Breast epithelium (tissue), 4 donors: ENCODE data around the gene FITM1. TPM values are rescaled to one million over a fixed set of nuclear protein-coding genes. Genes with fewer than 3 reads are reported as not detected.
A peak's percentile ranks its signal among the peaks of the same experiment; 100 is the strongest.

ENCODE experiments used
- DNase-seq, 2 donors: peaks; one replicate each; pipeline ENCODE4 v3.0.0-alpha.2; 2019; ENCODE audit warnings: low spot score in 2 of 2
- H3K27ac ChIP-seq, 2 donors: fragments of 200-600 bp; sonication (generic) in 1 of 2; one replicate each; pipeline ENCODE4 v1.5.1; 2016 to 2019; ENCODE audit warnings: mild to moderate bottlenecking in 1 of 2
- H3K27me3 ChIP-seq, 2 donors: fragments of 200-600 bp; sonication (generic) in 1 of 2; one replicate each; pipeline versions ENCODE4 v1.5.1 to v1.6.0; 2017 to 2019; ENCODE audit warnings: control low read depth in 1 of 2, mild to moderate bottlenecking in 1 of 2
- H3K36me3 ChIP-seq: fragments of 200-600 bp; one replicate; pipeline ENCODE4 v1.5.1; 2019
- H3K4me1 ChIP-seq, 2 donors: fragments of 200-600 bp; sonication (generic); one replicate each; pipeline ENCODE4 v1.5.1; 2016 to 2019; ENCODE audit warnings: control low read depth in 1 of 2
- H3K4me3 ChIP-seq, 3 donors: fragments of 200-600 bp; sonication (generic); 1 replicate in 2 of 3; 2 replicates in 1 of 3; pipeline ENCODE4 v1.5.1; 2016 to 2019; ENCODE audit warnings: mild to moderate bottlenecking in 3 of 3, moderate library complexity in 2 of 3
- H3K9me3 ChIP-seq, 2 donors: fragments of 200-600 bp; sonication (generic) in 1 of 2; one replicate each; pipeline ENCODE4 v1.5.1; 2016 to 2019; ENCODE audit warnings: control low read depth in 1 of 2
- CTCF ChIP-seq, 3 donors: fragments of 450-650 bp; IDR thresholded peaks; one replicate each; pipeline ENCODE4 v1.5.1; 2016 to 2017; ENCODE audit warnings: antibody characterized with exemption in 3 of 3, mild to moderate bottlenecking in 3 of 3, moderate library complexity in 3 of 3
- POLR2A ChIP-seq: fragments of 450-650 bp; IDR thresholded peaks from one replicate; pipeline ENCODE4 v1.6.1; 2016; ENCODE audit warnings: antibody characterized with exemption, mild to moderate bottlenecking, moderate library complexity
- POLR2AphosphoS5 ChIP-seq, 3 donors: sonication (generic); formaldehyde crosslinking; IDR thresholded peaks; one replicate each; pipeline ENCODE4 v1.6.1; 2017; ENCODE audit warnings: antibody characterized with exemption in 3 of 3
- intact Hi-C: fragments of 100-400 bp; cut with DNase I; formaldehyde crosslinking; loops from one replicate; pipeline ENCODE4 v1.15.1; 2023; ENCODE audit warnings: low total_unique reads
- total RNA-seq, 3 donors: library from RNA; depleted of rRNA; stranded (reverse); fragments of >200 nt; gene quantifications; one replicate each; pipeline ENCODE4 v1.1.0, GENCODE V29; 2016

FITM1 gene
- total RNA-seq, 3 donors from 2014 or later = 1.2 to 2.6 (median 1.6) TPM

GRCh38 chr14:24141097-24141880 lies 10.8 kb downstream of the FITM1 start, which contains the start of gene EMC9:
Gene EMC9, minus strand, starts transcription at chr14:24141591. Its CDS starts 287 bp downstream, at chr14:24141304.
- Histone ChIP-seq H3K9me3 (no peaks in the 10 kb centered on the region), H3K27ac (peak within 1 kb of the TSS; percentile 86 to 95), H3K36me3 (no peaks in the 10 kb centered on the region), H3K4me1 (peaks cover 5 to 25% of the 10 kb centered on the region in 2 donors), H3K4me3 (peak within 1 kb of the TSS; percentile 74 to 81 (median 77)), H3K27me3 (no peaks in the 10 kb centered on the region)
- peak; percentile 100 for DNase-seq
- TF ChIP-seq POLR2AphosphoS5 (IDR thresholded peaks at IDR 0.05) (peak in 2 of 3 donors; percentile 58 to 71), CTCF (IDR thresholded peaks at IDR 0.05) (peak; percentile 62 to 75 (median 75)), POLR2A (peak; percentile 64)
- intact Hi-C loops = no loop called here

GRCh38 chr14:24143511-24143910 lies 13.1 kb downstream of the FITM1 start:
- no peak for DNase-seq
- Histone ChIP-seq H3K4me1 (peaks cover 4 to 14% of the 10 kb centered on the region in 2 donors), H3K36me3 (no peaks in the 10 kb centered on the region), H3K9me3 (no peaks in the 10 kb centered on the region), H3K4me3 (no peak overlapping the region), H3K27me3 (no peaks in the 10 kb centered on the region), H3K27ac (no peak overlapping the region)
- intact Hi-C loops = no loop called here
- TF ChIP-seq POLR2AphosphoS5 (IDR thresholded peaks at IDR 0.05) (no peak), CTCF (IDR thresholded peaks at IDR 0.05) (no peak), POLR2A (no peak)

GRCh38 chr14:24144451-24144850 lies 14.0 kb downstream of the FITM1 start:
- intact Hi-C loops = no loop called here
- Histone ChIP-seq H3K9me3 (no peaks in the 10 kb centered on the region), H3K4me1 (peaks cover 4 to 14% of the 10 kb centered on the region in 2 donors), H3K27ac (no peak overlapping the region), H3K27me3 (no peaks in the 10 kb centered on the region), H3K36me3 (no peaks in the 10 kb centered on the region), H3K4me3 (no peak overlapping the region)
- DNase-seq = no peak
- TF ChIP-seq POLR2A (no peak), CTCF (IDR thresholded peaks at IDR 0.05) (no peak), POLR2AphosphoS5 (IDR thresholded peaks at IDR 0.05) (no peak)

GRCh38 chr14:24145219-24145618 lies 14.8 kb downstream of the FITM1 start:
- no peaks in the 10 kb centered on the region for H3K27me3 ChIP-seq
- peaks cover 4 to 9% of the 10 kb centered on the region in 2 donors for H3K4me1 ChIP-seq
- H3K27ac ChIP-seq = peak overlapping the region; percentile 86 to 94
- no peaks in the 10 kb centered on the region for H3K36me3 ChIP-seq
- H3K4me3 ChIP-seq = peak overlapping the region in 1 of 3 donors; percentile 87
- H3K9me3 ChIP-seq = no peaks in the 10 kb centered on the region
- TF ChIP-seq CTCF (IDR thresholded peaks at IDR 0.05) = no peak
- TF ChIP-seq POLR2A = no peak
- TF ChIP-seq POLR2AphosphoS5 (IDR thresholded peaks at IDR 0.05) = no peak
- intact Hi-C loops = no loop called here
- no peak for DNase-seq
